Upper lobe of left lung (tissue), 4 donors: ENCODE measurements around the gene BFSP2.

ENCODE experiments used
- EP300 ChIP-seq, 4 donors: sonication (generic); formaldehyde crosslinking; IDR thresholded peaks; one replicate each; pipeline ENCODE4 v1.5.1; 2017; ENCODE audit warnings: antibody characterized with exemption in 4 of 4, control low read depth in 2 of 4
- POLR2A ChIP-seq, 4 donors: fragments of 450-650 bp; IDR thresholded peaks; one replicate each; pipeline ENCODE4 v1.5.1; 2016 to 2017; ENCODE audit warnings: antibody characterized with exemption in 4 of 4, mild to moderate bottlenecking in 2 of 4
- POLR2AphosphoS5 ChIP-seq, 2 donors: sonication (generic); formaldehyde crosslinking; IDR thresholded peaks; one replicate each; pipeline ENCODE4 v1.5.1; 2017; ENCODE audit warnings: antibody characterized with exemption in 2 of 2
- TF ChIP-seq, protein P1 (sequence below), 6 experiments: fragments of 450-650 bp in 4 of 6; fragments of 200-600 bp in 2 of 6; sonication (generic) in 2 of 6; IDR thresholded peaks; one replicate each; pipeline ENCODE4 v1.5.1; 2016 to 2019; ENCODE audit warnings: antibody characterized with exemption in 6 of 6

DNA sequence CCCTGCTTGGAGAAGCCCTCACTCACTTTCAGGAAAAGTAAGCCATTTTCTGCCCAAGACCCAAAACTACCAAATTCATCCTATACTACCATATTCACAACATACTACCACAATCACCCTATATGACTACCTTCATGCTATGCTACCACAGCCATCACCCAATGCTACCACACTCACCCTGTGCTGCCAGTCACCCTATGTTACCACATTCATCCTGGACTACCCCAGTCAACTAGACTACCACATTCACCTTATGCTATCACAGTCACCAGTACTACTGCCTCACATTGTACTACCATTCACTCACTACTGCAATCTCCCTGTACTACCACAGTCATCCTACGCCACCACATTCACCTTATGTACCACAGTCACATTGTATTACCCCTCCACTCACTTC lies 115.3 kb downstream of the BFSP2 start:
- TF ChIP-seq EP300 (IDR thresholded peaks at IDR 0.05) (no peak), POLR2A (IDR thresholded peaks at IDR 0.05) (no peak), POLR2AphosphoS5 (IDR thresholded peaks at IDR 0.05) (no peak)
- TF ChIP-seq, protein P1, sequence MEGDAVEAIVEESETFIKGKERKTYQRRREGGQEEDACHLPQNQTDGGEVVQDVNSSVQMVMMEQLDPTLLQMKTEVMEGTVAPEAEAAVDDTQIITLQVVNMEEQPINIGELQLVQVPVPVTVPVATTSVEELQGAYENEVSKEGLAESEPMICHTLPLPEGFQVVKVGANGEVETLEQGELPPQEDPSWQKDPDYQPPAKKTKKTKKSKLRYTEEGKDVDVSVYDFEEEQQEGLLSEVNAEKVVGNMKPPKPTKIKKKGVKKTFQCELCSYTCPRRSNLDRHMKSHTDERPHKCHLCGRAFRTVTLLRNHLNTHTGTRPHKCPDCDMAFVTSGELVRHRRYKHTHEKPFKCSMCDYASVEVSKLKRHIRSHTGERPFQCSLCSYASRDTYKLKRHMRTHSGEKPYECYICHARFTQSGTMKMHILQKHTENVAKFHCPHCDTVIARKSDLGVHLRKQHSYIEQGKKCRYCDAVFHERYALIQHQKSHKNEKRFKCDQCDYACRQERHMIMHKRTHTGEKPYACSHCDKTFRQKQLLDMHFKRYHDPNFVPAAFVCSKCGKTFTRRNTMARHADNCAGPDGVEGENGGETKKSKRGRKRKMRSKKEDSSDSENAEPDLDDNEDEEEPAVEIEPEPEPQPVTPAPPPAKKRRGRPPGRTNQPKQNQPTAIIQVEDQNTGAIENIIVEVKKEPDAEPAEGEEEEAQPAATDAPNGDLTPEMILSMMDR (IDR thresholded peaks at IDR 0.05) = no peak
